Activated CD4-positive, alpha-beta T cell treated with anti-CD3 and anti-CD28 coated beads, Interleukin-2, amount 10 ng/mL, durations not matched to agents 7 days and 5 days (primary cell): ENCODE measurements around the gene GAS2L1. TPM values are rescaled to one million over a fixed set of nuclear protein-coding genes. Genes with fewer than 3 reads are reported as not detected.
"Not testable (repeated sequence)": the region's sequence is repeated elsewhere in the genome, so short reads cannot be mapped to it uniquely, and the experiment has no call there.

Experiments
- CTCF ChIA-PET: fragments of 350-600 bp; sonication (Branson Sonifier 250); formaldehyde crosslinking; loops from one replicate; lab custom pipeline; 2021; ENCODE audit warnings: antibody characterized with exemption; lab: Charles Lee
- POLR2A ChIA-PET: fragments of 350-600 bp; sonication (Branson Sonifier 250); formaldehyde crosslinking; loops from one replicate; lab custom pipeline; 2021; ENCODE audit warnings: antibody characterized with exemption; lab: Charles Lee
- DNase-seq: peaks from one replicate; pipeline ENCODE4 v3.0.0-alpha.2; 2020
- H3K27ac Mint-ChIP-seq: one replicate; pipeline ENCODE4 v1.8.0; 2021; ENCODE audit warnings: mild to moderate bottlenecking, moderate library complexity, mixed read lengths
- H3K27me3 Mint-ChIP-seq: one replicate; pipeline ENCODE4 v1.8.0; 2021; ENCODE audit warnings: mixed read lengths
- H3K36me3 Mint-ChIP-seq: one replicate; pipeline ENCODE4 v1.8.0; 2021; ENCODE audit warnings: low read depth, mixed read lengths
- H3K4me1 Mint-ChIP-seq: one replicate; pipeline ENCODE4 v1.8.0; 2021; ENCODE audit warnings: mixed read lengths
- H3K4me3 Mint-ChIP-seq: one replicate; pipeline ENCODE4 v1.8.0; 2021; ENCODE audit warnings: mild to moderate bottlenecking, moderate library complexity, mixed read lengths
- H3K9me3 Mint-ChIP-seq: one replicate; pipeline ENCODE4 v1.8.0; 2021; ENCODE audit warnings: mixed read lengths
- total RNA-seq, 2 experiments: library from RNA; stranded (reverse); gene quantifications; one replicate each; pipeline ENCODE4 v1.2.3, GENCODE V29; 2021

The GAS2L1 gene
- total RNA-seq, 2 experiments from 2014 or later, result 4.7 to 5.1 TPM

- peaks cover 20% of the 10 kb centered on the region for H3K36me3 Mint-ChIP-seq
- H3K27ac Mint-ChIP-seq, result no peak overlapping the region
- DNase-seq, result no peak
- POLR2A ChIA-PET, result no interaction called here
- no peak overlapping the region for H3K4me3 Mint-ChIP-seq
- CTCF ChIA-PET, result interaction anchor here (0.5 to 1.1 kb wide), 4 partner anchors 11 to 500 kb away, joined by 3 to 4 read pairs (median 4); no protein-coding TSS in a partner anchor
- H3K27me3 Mint-ChIP-seq, result no peaks in the 10 kb centered on the region
- no peaks in the 10 kb centered on the region for H3K9me3 Mint-ChIP-seq
- no peaks in the 10 kb centered on the region for H3K4me1 Mint-ChIP-seq
These were observed 30.5 kb downstream of the GAS2L1 start for GRCh38 chr22:29336751-29337490.

- Mint-ChIP-seq H3K36me3 (peaks cover 24% of the 10 kb centered on the region), H3K27me3 (no peaks in the 10 kb centered on the region), H3K4me3 (no peak overlapping the region), H3K27ac (no peak overlapping the region), H3K9me3 (no peaks in the 10 kb centered on the region), H3K4me1 (no peaks in the 10 kb centered on the region)
- DNase-seq, result no peak
- ChIA-PET CTCF (interaction anchor here (1.1 kb wide), 1 partner anchor 16 kb away, joined by 4 read pairs; no protein-coding TSS in a partner anchor), POLR2A (no interaction called here)
These were observed 31.3 kb downstream of the GAS2L1 start for GRCh38 chr22:29337631-29338284.

- CTCF ChIA-PET, result no interaction called here
- Mint-ChIP-seq H3K27ac (no peak overlapping the region), H3K9me3 (no peaks in the 10 kb centered on the region), H3K36me3 (peaks cover 26% of the 10 kb centered on the region), H3K4me1 (no peaks in the 10 kb centered on the region), H3K4me3 (no peak overlapping the region), H3K27me3 (no peaks in the 10 kb centered on the region)
- POLR2A ChIA-PET, result no interaction called here
- no peak for DNase-seq
These were observed 31.9 kb downstream of the GAS2L1 start for GRCh38 chr22:29338398-29338797.

- DNase-seq, result no peak
- POLR2A ChIA-PET, result no interaction called here
- no peak overlapping the region for H3K4me3 Mint-ChIP-seq
- peaks cover 26% of the 10 kb centered on the region for H3K36me3 Mint-ChIP-seq
- no peaks in the 10 kb centered on the region for H3K4me1 Mint-ChIP-seq
- CTCF ChIA-PET, result no interaction called here
- H3K27ac Mint-ChIP-seq, result no peak overlapping the region
- no peaks in the 10 kb centered on the region for H3K9me3 Mint-ChIP-seq
- no peaks in the 10 kb centered on the region for H3K27me3 Mint-ChIP-seq
These were observed 33.2 kb downstream of the GAS2L1 start for GRCh38 chr22:29339381-29340235.

- Mint-ChIP-seq H3K27me3 (no peaks in the 10 kb centered on the region), H3K4me1 (no peaks in the 10 kb centered on the region), H3K27ac (no peak overlapping the region), H3K4me3 (no peak overlapping the region), H3K9me3 (no peaks in the 10 kb centered on the region), H3K36me3 (peaks cover 26% of the 10 kb centered on the region)
- ChIA-PET POLR2A (no interaction called here), CTCF (no interaction called here)
- DNase-seq, result no peak
These were observed 34.1 kb downstream of the GAS2L1 start for GRCh38 chr22:29340566-29340965.

GRCh38 chr22:29341056-29341848 is 34.8 kb downstream of the GAS2L1 start:
- no peaks in the 10 kb centered on the region for H3K9me3 Mint-ChIP-seq

GRCh38 chr22:29341849-29342127 is 35.3 kb downstream of the GAS2L1 start:
- Mint-ChIP-seq H3K4me1 (no peaks in the 10 kb centered on the region), H3K9me3 (no peaks in the 10 kb centered on the region), H3K27ac (no peak overlapping the region), H3K4me3 (no peak overlapping the region), H3K36me3 (peaks cover 33% of the 10 kb centered on the region), H3K27me3 (no peaks in the 10 kb centered on the region)
- ChIA-PET POLR2A (no interaction called here), CTCF (no interaction called here)
- no peak for DNase-seq

More at GRCh38 chr22:29341056-29341848, 34.8 kb downstream of the GAS2L1 start:
- Mint-ChIP-seq H3K4me3 (no peak overlapping the region), H3K27ac (no peak overlapping the region), H3K4me1 (no peaks in the 10 kb centered on the region), H3K36me3 (peaks cover 30% of the 10 kb centered on the region), H3K27me3 (no peaks in the 10 kb centered on the region)
- ChIA-PET CTCF (no interaction called here), POLR2A (no interaction called here)
- DNase-seq, result no peak

- H3K36me3 Mint-ChIP-seq, result peaks cover 30% of the 10 kb centered on the region
- no peaks in the 10 kb centered on the region for H3K4me1 Mint-ChIP-seq
- no peak for DNase-seq
- no peaks in the 10 kb centered on the region for H3K27me3 Mint-ChIP-seq
- H3K4me3 Mint-ChIP-seq, result no peak overlapping the region
- ChIA-PET CTCF (no interaction called here), POLR2A (no interaction called here)
- H3K27ac Mint-ChIP-seq, result no peak overlapping the region
- H3K9me3 Mint-ChIP-seq, result no peaks in the 10 kb centered on the region
These were observed 35.7 kb downstream of the GAS2L1 start for GRCh38 chr22:29342177-29342576.

- H3K36me3 Mint-ChIP-seq, result peaks cover 32% of the 10 kb centered on the region
- DNase-seq, result no peak
- POLR2A ChIA-PET, result no interaction called here
- no peak overlapping the region for H3K27ac Mint-ChIP-seq
- CTCF ChIA-PET, result no interaction called here
- no peaks in the 10 kb centered on the region for H3K9me3 Mint-ChIP-seq
- H3K4me3 Mint-ChIP-seq, result no peak overlapping the region
- H3K27me3 Mint-ChIP-seq, result no peaks in the 10 kb centered on the region
- H3K4me1 Mint-ChIP-seq, result no peaks in the 10 kb centered on the region
These were observed 36.3 kb downstream of the GAS2L1 start for GRCh38 chr22:29342577-29343312.

GRCh38 chr22:29343313-29343805 is 36.9 kb downstream of the GAS2L1 start:
- ChIA-PET POLR2A (no interaction called here), CTCF (interaction anchor here (3.6 kb wide), 1 partner anchor 12 kb away, joined by 10 read pairs; no protein-coding TSS in a partner anchor)
- Mint-ChIP-seq H3K9me3 (no peaks in the 10 kb centered on the region), H3K4me3 (no peak overlapping the region), H3K36me3 (peaks cover 29% of the 10 kb centered on the region), H3K27me3 (no peaks in the 10 kb centered on the region), H3K27ac (no peak overlapping the region), H3K4me1 (no peaks in the 10 kb centered on the region)
- no peak for DNase-seq

- Mint-ChIP-seq H3K4me1 (no peaks in the 10 kb centered on the region), H3K27me3 (no peaks in the 10 kb centered on the region), H3K27ac (no peak overlapping the region), H3K9me3 (no peaks in the 10 kb centered on the region), H3K4me3 (no peak overlapping the region), H3K36me3 (peaks cover 35% of the 10 kb centered on the region)
- CTCF ChIA-PET, result interaction anchor here (0.6 to 3.6 kb wide), 2 partner anchors 11 to 33 kb away, joined by 3 to 10 read pairs; no protein-coding TSS in a partner anchor
- POLR2A ChIA-PET, result no interaction called here
- no peak for DNase-seq
These were observed 37.7 kb downstream of the GAS2L1 start for GRCh38 chr22:29344137-29344536.

- H3K9me3 Mint-ChIP-seq, POLR2A ChIA-PET, H3K4me1 Mint-ChIP-seq, DNase-seq, H3K4me3 Mint-ChIP-seq, H3K27ac Mint-ChIP-seq, H3K27me3 Mint-ChIP-seq: not testable (repeated sequence)
- peaks cover 37% of the 10 kb centered on the region for H3K36me3 Mint-ChIP-seq
- CTCF ChIA-PET, result interaction anchor here (3.6 kb wide), 1 partner anchor 10 kb away, joined by 10 read pairs; no protein-coding TSS in a partner anchor
These were observed 38.4 kb downstream of the GAS2L1 start for GRCh38 chr22:29344889-29345288.
